Heart left ventricle (tissue), 13 donors: ENCODE measurements around the gene DHCR7.

Source experiments
- CTCF ChIP-seq, 12 donors: fragments of 200-600 bp; sonication (generic) in 4 of 12; IDR thresholded peaks; one replicate each; pipeline versions ENCODE4 v1.5.0 to v1.8.0; 2018 to 2022; ENCODE audit warnings: antibody characterized with exemption in 12 of 12, mild to moderate bottlenecking in 5 of 12
- POLR2A ChIP-seq, 2 donors: fragments of 450-650 bp; IDR thresholded peaks; one replicate each; pipeline ENCODE4 v1.6.1; 2017; ENCODE audit warnings: antibody characterized with exemption in 2 of 2, mild to moderate bottlenecking in 2 of 2, moderate library complexity in 2 of 2
- donor health status: ischemic (EF 13 %, LVEDD 7.1; RV severe dilation, severe dysfunction).
- donor health status: DM: no; HTN: yes; CAD: no.
- donor health status: DM: no; HTN: no; CAD: no.
- donor health status: ischemic (EF 25% LVEDD 6.9; RV normal size, moderate dysfunction).
- donor health status: ischemic (EF 25% LVEDD 5.7; RV mildly dilated, moderate dysfunction).
- donor health status: ischemic (EF 35%, LVEDD 5.7; RV mildly dilated, moderate dysfunction).
- donor health status: nonischemic (EF 11% LVEDD 7.7; RV severe dilation, severe dysfunction).
- donor health status: DM: yes; HTN: yes; CAD: no.
- donor health status: PGD.
- donor health status: ischemic (EF 29% LVEDD 5.4; RV normal size, mild dysfunction).
- donor health status: nonischemic (EF 23%, LVEDD 6.1; RV moderate dilation, normal function).

- TF ChIP-seq POLR2A (IDR thresholded peaks at IDR 0.05): peak in 1 of 2 donors; percentile 25
- peak in 1 of 12 donors; percentile 3 for TF ChIP-seq CTCF (IDR thresholded peaks at IDR 0.05)
Measured at GRCh38 chr11:71448257-71449171, at the start of gene DHCR7.
